ENCODE results near the gene TMPRSS2. TPM values are rescaled to one million over a fixed set of nuclear protein-coding genes. Genes with fewer than 3 reads are reported as not detected.

Gene TMPRSS2
- polyA plus RNA-seq, 10 donors, result 0.18 to 0.87 (median 0.25) TPM; not detected in 7

- no peak for DNase-seq
Measured at GRCh38 chr21:41451753-41452676, 55.9 kb downstream of the TMPRSS2 start.

- DNase-seq, result no peak
Measured at GRCh38 chr21:41449613-41450012, 58.3 kb downstream of the TMPRSS2 start.

- DNase-seq, result no peak
Measured at GRCh38 chr21:41447356-41447755, 60.6 kb downstream of the TMPRSS2 start.

- no peak for DNase-seq
Measured at GRCh38 chr21:41446586-41446985, 61.4 kb downstream of the TMPRSS2 start.

GRCh38 chr21:41445465-41445862, 62.5 kb downstream of the TMPRSS2 start:
- DNase-seq, result no peak

GRCh38 chr21:41444703-41445464, 63.1 kb downstream of the TMPRSS2 start:
- DNase-seq, result no peak

- DNase-seq, result no peak
Measured at GRCh38 chr21:41443562-41443961, 64.4 kb downstream of the TMPRSS2 start.

GRCh38 chr21:41442481-41443186, 65.3 kb downstream of the TMPRSS2 start:
- peak in 2 of 3 donors; percentile 26 to 55 for DNase-seq

GRCh38 chr21:41441546-41441945, 66.4 kb downstream of the TMPRSS2 start:
- DNase-seq, result no peak

GRCh38 chr21:41439248-41439647, 68.7 kb downstream of the TMPRSS2 start:
- DNase-seq, result no peak

- DNase-seq, result no peak
Measured at GRCh38 chr21:41438425-41439113, 69.4 kb downstream of the TMPRSS2 start.

GRCh38 chr21:41437729-41438128, 70.2 kb downstream of the TMPRSS2 start:
- DNase-seq, result no peak

- no peak for DNase-seq
Measured at GRCh38 chr21:41435706-41436105, 72.3 kb downstream of the TMPRSS2 start.

- DNase-seq, result no peak
Measured at GRCh38 chr21:41433566-41433965, 74.4 kb downstream of the TMPRSS2 start.

GRCh38 chr21:41432562-41433460, 75.1 kb downstream of the TMPRSS2 start:
- DNase-seq, result no peak

- no peak for DNase-seq
Measured at GRCh38 chr21:41431788-41432548, 76.0 kb downstream of the TMPRSS2 start.

- no peak for DNase-seq
Measured at GRCh38 chr21:41429925-41430491, 78.0 kb downstream of the TMPRSS2 start.

- no peak for DNase-seq
Measured at GRCh38 chr21:41429305-41429704, 78.7 kb downstream of the TMPRSS2 start.

- no peak for DNase-seq
Measured at GRCh38 chr21:41428847-41429246, 79.1 kb downstream of the TMPRSS2 start.
